Cardiac muscle cell (in vitro differentiated cells and primary cell): ENCODE data around the gene SYT13. TPM values are rescaled to one million over a fixed set of nuclear protein-coding genes. Genes with fewer than 3 reads are reported as not detected.

ENCODE experiments used
- DNase-seq, 2 donors: peaks; one replicate each; pipeline versions ENCODE4 v3.0.0 to v3.0.0-alpha.2; 2010 to 2017; ENCODE audit warnings: low read depth in 1 of 2, low spot score in 1 of 2
- H3K27ac ChIP-seq: fragments of 200-600 bp; sonication (generic); 2 replicates; pipeline ENCODE4 v1.5.1; 2016
- H3K27me3 ChIP-seq: fragments of 200-600 bp; sonication (generic); 2 replicates; pipeline ENCODE4 v1.6.0; 2016; ENCODE audit warnings: control low read depth
- H3K36me3 ChIP-seq: fragments of 200-600 bp; sonication (generic); 2 replicates; pipeline ENCODE4 v1.5.1; 2016; ENCODE audit warnings: control low read depth
- H3K4me1 ChIP-seq: fragments of 200-600 bp; sonication (generic); 2 replicates; pipeline ENCODE4 v1.8.1; 2017; ENCODE audit warnings: low read depth, mild to moderate bottlenecking, mixed run types
- H3K4me3 ChIP-seq: fragments of 200-600 bp; sonication (generic); 2 replicates; pipeline ENCODE4 v1.5.1; 2016; ENCODE audit warnings: mild to moderate bottlenecking
- H3K9me3 ChIP-seq: fragments of 200-600 bp; sonication (generic); 2 replicates; pipeline ENCODE4 v1.5.1; 2017; ENCODE audit warnings: low read depth, mild to moderate bottlenecking, control low read depth
- CTCF ChIP-seq: IDR thresholded peaks from 2 replicates; pipeline ENCODE4 v1.5.1; 2012; ENCODE audit warnings: low read depth, mild to moderate bottlenecking, low read length
- polyA plus RNA-seq: library from polyadenylated mRNA; unstranded; fragments of >200 nt; fragmentation: Nextera tagmentation; extraction: Ambion mirVana; gene quantifications from 2 replicates; pipeline ENCODE4 v1.2.1, GENCODE V29; 2016
- total RNA-seq: library from RNA; depleted of rRNA; stranded (reverse); fragments of >200 nt; gene quantifications from 2 replicates; pipeline ENCODE4 v1.2.3, GENCODE V29; 2016

SYT13 gene
- total and polyA plus RNA-seq, 2 experiments from 2014 or later, result 0.09 to 1.6 TPM

- H3K4me3 ChIP-seq, result no peak overlapping the region
- no peak overlapping the region for H3K27ac ChIP-seq
- no peaks in the 10 kb centered on the region for H3K36me3 ChIP-seq
- no peaks in the 10 kb centered on the region for H3K9me3 ChIP-seq
- no peaks in the 10 kb centered on the region for H3K27me3 ChIP-seq
- H3K4me1 ChIP-seq, result no peaks in the 10 kb centered on the region
- TF ChIP-seq CTCF, result no peak
- DNase-seq, result no peak
These were observed 19.9 kb upstream of the SYT13 start for GRCh38 chr11:45305874-45306623.

GRCh38 chr11:45304992-45305335, 18.8 kb upstream of the SYT13 start:
- DNase-seq, result no peak

GRCh38 chr11:45304111-45304991, 18.2 kb upstream of the SYT13 start:
- Histone ChIP-seq H3K36me3 (no peaks in the 10 kb centered on the region), H3K27ac (no peak overlapping the region), H3K4me1 (no peaks in the 10 kb centered on the region), H3K4me3 (no peak overlapping the region), H3K9me3 (no peaks in the 10 kb centered on the region), H3K27me3 (no peaks in the 10 kb centered on the region)
- no peak for TF ChIP-seq CTCF
- no peak for DNase-seq

More at GRCh38 chr11:45304992-45305335, 18.8 kb upstream of the SYT13 start:
- H3K9me3 ChIP-seq, result no peaks in the 10 kb centered on the region
- no peaks in the 10 kb centered on the region for H3K27me3 ChIP-seq
- no peaks in the 10 kb centered on the region for H3K4me1 ChIP-seq
- no peak overlapping the region for H3K4me3 ChIP-seq
- no peak overlapping the region for H3K27ac ChIP-seq
- H3K36me3 ChIP-seq, result no peaks in the 10 kb centered on the region
- TF ChIP-seq CTCF, result no peak

- Histone ChIP-seq H3K27me3 (no peaks in the 10 kb centered on the region), H3K27ac (no peak overlapping the region), H3K4me3 (no peak overlapping the region), H3K9me3 (no peaks in the 10 kb centered on the region), H3K4me1 (no peaks in the 10 kb centered on the region), H3K36me3 (no peaks in the 10 kb centered on the region)
- TF ChIP-seq CTCF, result no peak
- no peak for DNase-seq
These were observed 17.2 kb upstream of the SYT13 start for GRCh38 chr11:45303316-45303715.

GRCh38 chr11:45301537-45302246, 15.6 kb upstream of the SYT13 start:
- no peaks in the 10 kb centered on the region for H3K36me3 ChIP-seq
- H3K27ac ChIP-seq, result no peak overlapping the region
- DNase-seq, result no peak
- H3K9me3 ChIP-seq, result no peaks in the 10 kb centered on the region
- no peaks in the 10 kb centered on the region for H3K27me3 ChIP-seq
- TF ChIP-seq CTCF, result no peak
- H3K4me1 ChIP-seq, result no peaks in the 10 kb centered on the region
- no peak overlapping the region for H3K4me3 ChIP-seq
